Fibroblast of villous mesenchyme (primary cell): ENCODE data around the gene TGFBRAP1. TPM values are rescaled to one million over a fixed set of nuclear protein-coding genes. Genes with fewer than 3 reads are reported as not detected.

ENCODE experiments used
- DNase-seq: peaks from one replicate; pipeline ENCODE4 v3.0.0-alpha.2; 2010; ENCODE audit warnings: low read depth
- H3K4me3 ChIP-seq: 2 replicates; pipeline ENCODE4 v1.5.1; 2011; ENCODE audit warnings: low read depth, mild to moderate bottlenecking, low read length
- CTCF ChIP-seq: IDR thresholded peaks from 2 replicates; pipeline ENCODE4 v1.5.1; 2012; ENCODE audit warnings: low read depth, mild to moderate bottlenecking, low read length; ENCODE audit not compliant: insufficient read depth
- total RNA-seq: library from RNA; depleted of rRNA; stranded (reverse); fragments of >200 nt; gene quantifications from 2 replicates; pipeline ENCODE4 v1.2.3, GENCODE V29; 2012

TGFBRAP1 gene
- total RNA-seq, 1 donor, result 29.4 TPM

- no peak overlapping the region for H3K4me3 ChIP-seq
- no peak for TF ChIP-seq CTCF
- DNase-seq, result no peak
Measured at GRCh38 chr2:105215586-105216192, 113.8 kb downstream of the TGFBRAP1 start.

Other genes with a start within 250 kb of the TGFBRAP1 start
- not detected in 2 replicates for gene GPR45, start 88.0 kb downstream of the TGFBRAP1 start, total RNA-seq
- 12.9 and 23.7 TPM in 2 replicates for gene C2orf49, start 7.8 kb upstream of the TGFBRAP1 start, total RNA-seq
- 343 and 346 TPM in 2 replicates for gene FHL2, start 69.3 kb upstream of the TGFBRAP1 start, total RNA-seq